Osteocyte (in vitro differentiated cells): ENCODE results near the gene CTTNBP2. TPM values are rescaled to one million over a fixed set of nuclear protein-coding genes. Genes with fewer than 3 reads are reported as not detected.

ENCODE experiments used
- DNase-seq: peaks from one replicate; pipeline ENCODE4 v3.0.0; 2021; ENCODE audit warnings: mixed read lengths; ENCODE audit not compliant: unreplicated experiment; ENCODE audit errors: extremely low spot score
- H3K27ac Mint-ChIP-seq: one replicate; pipeline ENCODE4 v1.8.0; 2021; ENCODE audit warnings: mild to moderate bottlenecking, mixed read lengths; ENCODE audit not compliant: unreplicated experiment
- H3K27me3 Mint-ChIP-seq: one replicate; pipeline ENCODE4 v1.8.0; 2021; ENCODE audit warnings: mixed read lengths; ENCODE audit not compliant: unreplicated experiment
- H3K36me3 Mint-ChIP-seq: one replicate; pipeline ENCODE4 v1.8.0; 2021; ENCODE audit warnings: mixed read lengths; ENCODE audit not compliant: unreplicated experiment
- H3K4me1 Mint-ChIP-seq: one replicate; pipeline ENCODE4 v1.8.0; 2021; ENCODE audit warnings: mixed read lengths; ENCODE audit not compliant: unreplicated experiment
- H3K4me3 Mint-ChIP-seq: one replicate; pipeline ENCODE4 v1.8.0; 2021; ENCODE audit warnings: mild to moderate bottlenecking, moderate library complexity, mixed read lengths; ENCODE audit not compliant: unreplicated experiment
- H3K9me3 Mint-ChIP-seq: one replicate; pipeline ENCODE4 v1.8.0; 2021; ENCODE audit warnings: mixed read lengths; ENCODE audit not compliant: unreplicated experiment
- CTCF ChIP-seq: fragments of 200-600 bp; sonication (generic); IDR thresholded peaks from 2 replicates; pipeline ENCODE4 v1.5.0; 2021; ENCODE audit warnings: antibody characterized with exemption, mild to moderate bottlenecking, moderate library complexity
- total RNA-seq: library from RNA; stranded (reverse); gene quantifications from 2 replicates; pipeline ENCODE4 v1.2.1, GENCODE V29; 2021

Gene CTTNBP2
- total RNA-seq, 1 donor from 2014 or later: 2.3 TPM

- no peaks in the 10 kb centered on the region for H3K27me3 Mint-ChIP-seq
- DNase-seq: no peak
- H3K9me3 Mint-ChIP-seq: no peaks in the 10 kb centered on the region
- TF ChIP-seq CTCF: no peak
- peaks cover 47% of the 10 kb centered on the region for H3K4me1 Mint-ChIP-seq
- peaks cover 1% of the 10 kb centered on the region for H3K36me3 Mint-ChIP-seq
- H3K27ac Mint-ChIP-seq: peak overlapping the region; percentile 91
- H3K4me3 Mint-ChIP-seq: no peak overlapping the region
These were observed 45.4 kb downstream of the CTTNBP2 start for GRCh38 chr7:117827862-117828261.

GRCh38 chr7:117825132-117825531 lies 48.1 kb downstream of the CTTNBP2 start:
- Mint-ChIP-seq H3K4me1 (peaks cover 41% of the 10 kb centered on the region), H3K36me3 (no peaks in the 10 kb centered on the region), H3K9me3 (no peaks in the 10 kb centered on the region), H3K27me3 (no peaks in the 10 kb centered on the region), H3K4me3 (no peak overlapping the region), H3K27ac (no peak overlapping the region)
- no peak for TF ChIP-seq CTCF
- no peak for DNase-seq

- H3K4me1 Mint-ChIP-seq: peaks cover 38% of the 10 kb centered on the region
- H3K4me3 Mint-ChIP-seq: no peak overlapping the region
- no peaks in the 10 kb centered on the region for H3K27me3 Mint-ChIP-seq
- TF ChIP-seq CTCF: no peak
- H3K36me3 Mint-ChIP-seq: no peaks in the 10 kb centered on the region
- H3K9me3 Mint-ChIP-seq: no peaks in the 10 kb centered on the region
- H3K27ac Mint-ChIP-seq: no peak overlapping the region
- DNase-seq: no peak
These were observed 48.6 kb downstream of the CTTNBP2 start for GRCh38 chr7:117824592-117824991.

- no peak for TF ChIP-seq CTCF
- no peaks in the 10 kb centered on the region for H3K27me3 Mint-ChIP-seq
- H3K36me3 Mint-ChIP-seq: no peaks in the 10 kb centered on the region
- H3K4me1 Mint-ChIP-seq: peaks cover 27% of the 10 kb centered on the region
- H3K27ac Mint-ChIP-seq: no peak overlapping the region
- no peak for DNase-seq
- no peaks in the 10 kb centered on the region for H3K9me3 Mint-ChIP-seq
- H3K4me3 Mint-ChIP-seq: no peak overlapping the region
These were observed 53.7 kb downstream of the CTTNBP2 start for GRCh38 chr7:117819558-117819957.

- Mint-ChIP-seq H3K9me3 (no peaks in the 10 kb centered on the region), H3K4me1 (peaks cover 24% of the 10 kb centered on the region), H3K4me3 (no peak overlapping the region), H3K27ac (peak overlapping the region; percentile 85), H3K27me3 (no peaks in the 10 kb centered on the region), H3K36me3 (no peaks in the 10 kb centered on the region)
- no peak for TF ChIP-seq CTCF
- DNase-seq: no peak
These were observed 55.0 kb downstream of the CTTNBP2 start for GRCh38 chr7:117818232-117818631.
